HG03354 (cell line): ENCODE results near the gene RCOR1.

Experiments used
- ATAC-seq: cut with Tn5 transposase; IDR thresholded peaks from one replicate; pipeline ENCODE4 v1.9.1; 2021; ENCODE audit warnings: mild to moderate bottlenecking; ENCODE audit not compliant: unreplicated experiment, poor library complexity, severe bottlenecking

Gene RCOR1

DNA sequence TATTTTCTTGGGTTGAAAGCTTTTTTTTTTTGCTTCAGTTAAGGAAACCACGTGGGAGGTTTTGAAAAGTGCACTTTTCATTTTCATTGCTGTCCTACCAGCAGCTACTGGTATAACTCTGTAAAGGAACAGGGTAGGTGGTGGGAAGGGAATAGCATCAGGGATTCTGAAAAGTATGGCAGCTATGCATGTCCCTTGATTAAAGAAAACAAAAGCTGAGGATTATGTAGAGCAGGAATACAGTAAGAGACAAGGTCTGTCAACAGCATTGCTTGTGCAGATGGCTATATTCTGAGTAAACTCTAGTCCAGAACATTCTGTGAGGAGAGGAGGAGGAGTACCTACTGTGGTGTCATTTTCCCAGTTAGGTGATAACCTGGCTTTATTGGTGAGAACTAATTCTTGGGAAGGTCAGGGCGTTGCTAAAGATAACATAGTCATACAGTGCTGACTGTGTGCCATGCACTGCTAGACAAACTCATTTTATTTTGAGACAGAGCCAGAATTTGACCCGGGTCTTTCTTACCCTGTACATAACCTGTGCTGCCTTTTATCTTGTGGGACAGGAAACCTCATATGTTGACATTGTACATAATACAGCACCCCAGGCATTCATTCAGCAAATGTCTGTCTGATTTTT is 104.5 kb downstream of the RCOR1 start:
- no peak for ATAC-seq

DNA sequence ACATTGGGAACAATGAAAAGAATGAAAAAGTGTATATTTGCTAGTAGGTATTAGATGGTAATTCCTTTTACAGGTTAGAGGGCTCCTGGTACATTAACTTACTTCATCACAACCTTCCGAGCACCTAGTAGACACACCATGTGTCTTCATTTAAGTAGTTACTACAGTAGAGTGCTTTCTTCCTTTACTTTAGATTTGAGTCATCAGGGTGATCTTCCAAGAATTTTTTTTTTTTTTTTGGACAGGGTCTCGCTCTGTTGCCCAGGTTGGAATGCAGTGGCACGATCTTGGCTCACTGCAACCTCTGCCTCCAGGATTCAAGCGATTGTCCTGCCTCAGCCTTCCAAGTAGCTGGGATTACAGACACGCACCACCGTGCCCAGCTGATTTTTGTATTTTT is 105.1 kb downstream of the RCOR1 start:
- ATAC-seq: no peak

DNA sequence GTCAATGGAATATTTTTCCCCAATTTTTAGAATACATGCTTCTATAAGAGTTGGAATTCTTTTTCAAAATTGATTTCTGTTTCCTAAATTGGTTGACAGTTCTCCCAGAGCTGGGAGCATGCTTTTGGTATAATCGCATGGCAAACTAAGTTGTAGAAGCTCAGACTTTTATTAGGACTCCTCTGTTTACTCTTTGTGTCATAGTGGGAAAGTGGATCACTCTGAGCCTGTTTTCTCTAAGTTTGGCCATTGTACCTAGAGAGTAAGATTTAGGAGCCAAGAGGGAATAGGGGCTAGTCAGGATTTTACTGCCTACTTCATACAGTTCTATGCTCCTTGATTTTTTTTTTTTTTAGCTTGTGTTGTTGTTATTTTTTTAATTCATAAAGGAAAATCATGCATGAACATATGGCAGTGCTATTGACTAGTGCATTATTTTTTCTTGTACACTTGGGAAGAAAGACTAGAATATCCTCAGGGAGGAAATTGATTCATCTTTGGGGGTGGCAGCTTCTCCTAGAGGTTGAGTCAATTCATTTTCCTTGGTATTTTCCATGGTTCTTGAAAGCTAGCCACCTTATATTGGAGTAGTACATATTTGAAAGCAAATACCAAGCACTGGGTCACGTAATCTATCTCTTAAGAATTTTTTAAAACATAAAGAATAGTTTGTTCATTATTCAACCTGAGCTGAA is 107.1 kb downstream of the RCOR1 start:
- ATAC-seq: no peak

DNA sequence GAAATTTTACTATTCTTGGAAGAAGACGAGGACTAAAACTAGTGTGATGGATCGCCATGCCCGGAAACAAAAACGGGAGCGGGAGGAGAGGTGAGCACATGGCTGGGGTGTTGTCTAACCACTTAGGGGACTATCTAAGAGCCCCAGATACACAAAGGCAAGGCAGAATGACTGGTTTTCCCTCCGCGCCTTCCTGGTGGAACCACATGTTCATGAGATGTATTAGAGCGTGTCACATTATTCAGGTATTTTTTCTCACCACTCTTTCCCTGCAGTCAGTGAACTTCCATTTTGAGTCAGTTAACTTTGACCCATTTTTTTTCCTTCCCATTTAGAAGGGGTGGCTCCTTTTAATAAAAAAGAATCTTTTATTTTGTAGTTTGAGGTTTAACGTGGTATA is 116.0 kb downstream of the RCOR1 start:
- ATAC-seq: no peak

DNA sequence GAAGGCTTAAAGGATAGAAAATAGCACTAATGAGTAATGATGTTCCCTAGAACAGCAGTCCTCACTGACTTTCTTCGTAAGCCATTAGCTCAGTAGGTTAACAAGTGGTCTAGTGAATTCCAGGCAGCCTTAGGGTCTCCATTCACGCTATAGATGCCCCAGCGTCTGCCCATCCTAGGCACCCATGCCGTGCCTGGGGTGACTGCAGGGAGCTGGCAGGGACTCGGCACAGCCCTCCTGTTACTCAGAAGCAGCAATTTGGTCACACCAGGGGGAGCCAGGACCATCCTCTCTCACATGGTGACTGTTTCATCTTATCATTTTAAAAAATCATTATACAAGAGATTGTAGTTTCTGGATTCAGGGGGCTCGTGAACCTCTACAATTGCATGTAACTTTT is 118.8 kb downstream of the RCOR1 start:
- no peak for ATAC-seq

DNA sequence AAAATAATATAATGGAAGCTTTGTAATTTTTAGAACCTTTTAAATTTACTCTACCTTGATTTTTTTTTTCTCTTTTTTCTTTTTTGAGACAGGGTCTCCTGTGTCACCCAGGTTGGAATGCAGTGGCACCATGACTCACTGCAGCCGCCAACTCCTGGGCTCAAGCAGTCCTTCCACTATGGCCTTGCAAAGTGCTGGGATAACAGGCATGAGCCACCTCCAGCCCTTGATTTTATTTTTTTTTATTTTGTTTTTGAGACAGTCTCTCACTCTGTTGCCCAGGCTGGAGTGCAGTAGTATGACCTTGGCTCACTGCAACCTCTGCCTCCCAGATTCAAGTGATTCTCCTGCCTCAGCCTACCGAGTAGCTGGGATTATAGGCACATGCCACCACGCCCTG is 119.5 kb downstream of the RCOR1 start:
- ATAC-seq: no peak

DNA sequence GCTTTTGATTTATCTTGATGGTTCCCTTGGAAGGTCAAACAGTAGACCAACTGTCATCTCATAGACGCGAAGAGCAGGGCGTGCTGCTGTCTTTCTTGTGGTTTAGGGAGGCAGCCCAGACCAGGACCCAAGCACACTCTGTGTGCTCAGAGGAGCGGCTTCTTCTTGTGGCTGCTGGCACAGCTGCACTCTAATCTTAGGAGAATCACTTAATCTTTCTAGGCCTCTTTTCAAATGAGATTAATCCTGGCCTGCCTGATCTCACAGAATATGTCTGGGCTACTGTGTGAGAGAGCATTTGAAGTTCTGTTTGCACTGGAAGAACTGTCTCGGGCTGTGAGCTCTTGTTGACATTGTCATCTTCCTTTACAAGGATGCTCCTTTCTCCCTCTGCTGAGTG is 124.8 kb downstream of the RCOR1 start:
- no peak for ATAC-seq

DNA sequence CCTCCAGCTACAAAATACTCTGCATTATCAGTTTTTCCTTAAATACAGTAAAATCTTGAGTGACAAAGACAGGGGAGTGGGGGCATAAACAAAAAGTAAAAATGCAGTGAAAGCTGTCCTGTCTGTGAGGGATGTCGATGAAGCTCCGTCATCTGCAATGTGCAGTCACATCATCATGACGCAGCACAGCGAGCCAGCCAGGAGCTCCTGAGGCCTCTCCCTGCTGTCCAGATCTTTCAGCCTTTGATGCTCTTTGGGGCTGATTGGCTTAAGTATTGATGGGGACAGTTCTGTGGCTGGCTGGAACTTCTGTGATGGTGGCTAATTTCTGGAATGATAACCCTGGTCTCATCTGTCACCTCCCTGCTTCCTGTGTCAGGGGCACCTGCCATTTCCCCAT is 130.2 kb downstream of the RCOR1 start:
- no peak for ATAC-seq

DNA sequence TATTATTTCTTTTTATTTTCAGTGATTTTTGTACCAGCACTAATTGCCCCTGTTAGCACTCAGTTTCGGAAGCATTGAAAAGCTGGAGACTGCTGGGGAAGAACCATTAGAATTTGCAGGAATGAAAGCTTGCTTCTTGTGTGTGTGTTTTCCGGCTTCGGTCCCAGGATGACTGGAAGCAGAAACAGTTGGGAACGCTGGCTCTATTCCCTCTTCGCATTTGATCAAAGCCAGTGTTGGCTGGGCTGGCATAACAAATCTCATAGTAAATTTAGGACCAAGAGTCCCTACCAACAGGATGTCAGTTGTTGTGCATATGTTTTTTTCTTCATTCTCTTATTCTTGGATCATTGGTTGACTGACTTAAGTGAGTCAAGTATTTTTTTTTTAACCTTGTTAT is 131.2 kb downstream of the RCOR1 start:
- no peak for ATAC-seq

DNA sequence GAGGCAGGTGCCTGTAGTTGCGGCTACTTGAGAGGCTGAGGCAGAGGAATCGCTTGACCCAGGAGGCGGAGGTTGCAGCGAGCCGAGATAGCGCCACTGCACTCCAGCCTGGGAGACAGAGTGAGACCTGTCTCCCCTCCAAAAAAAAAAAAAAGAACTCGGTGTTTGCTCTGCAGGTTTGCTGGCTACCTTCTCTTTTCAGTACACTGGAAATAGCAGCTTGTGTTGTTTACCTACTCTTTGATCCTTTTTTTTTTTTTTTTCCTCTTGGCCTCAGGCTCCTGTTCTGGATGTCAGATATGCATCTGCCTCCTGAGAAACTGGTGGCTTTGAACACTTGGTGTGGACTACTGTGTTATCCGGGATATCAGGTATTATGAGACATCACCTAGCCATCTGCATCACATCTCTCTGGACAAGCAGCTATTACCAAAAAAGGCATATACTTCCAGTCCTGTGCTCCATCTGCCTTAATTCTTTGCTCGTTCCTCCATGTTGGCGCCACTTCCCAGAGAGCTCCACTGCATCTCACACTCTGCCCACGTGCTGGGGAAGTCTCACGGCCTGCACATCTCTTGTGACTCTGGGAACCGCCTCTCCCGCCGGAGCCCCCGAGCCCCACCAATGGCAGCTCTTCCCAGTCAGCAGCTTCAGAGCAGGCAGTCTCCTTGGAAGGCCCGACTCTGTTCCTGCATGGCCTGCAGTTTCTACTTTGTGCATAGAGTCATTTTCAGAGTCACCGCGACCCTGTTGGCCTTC is 133.9 kb downstream of the RCOR1 start:
- no peak for ATAC-seq

DNA sequence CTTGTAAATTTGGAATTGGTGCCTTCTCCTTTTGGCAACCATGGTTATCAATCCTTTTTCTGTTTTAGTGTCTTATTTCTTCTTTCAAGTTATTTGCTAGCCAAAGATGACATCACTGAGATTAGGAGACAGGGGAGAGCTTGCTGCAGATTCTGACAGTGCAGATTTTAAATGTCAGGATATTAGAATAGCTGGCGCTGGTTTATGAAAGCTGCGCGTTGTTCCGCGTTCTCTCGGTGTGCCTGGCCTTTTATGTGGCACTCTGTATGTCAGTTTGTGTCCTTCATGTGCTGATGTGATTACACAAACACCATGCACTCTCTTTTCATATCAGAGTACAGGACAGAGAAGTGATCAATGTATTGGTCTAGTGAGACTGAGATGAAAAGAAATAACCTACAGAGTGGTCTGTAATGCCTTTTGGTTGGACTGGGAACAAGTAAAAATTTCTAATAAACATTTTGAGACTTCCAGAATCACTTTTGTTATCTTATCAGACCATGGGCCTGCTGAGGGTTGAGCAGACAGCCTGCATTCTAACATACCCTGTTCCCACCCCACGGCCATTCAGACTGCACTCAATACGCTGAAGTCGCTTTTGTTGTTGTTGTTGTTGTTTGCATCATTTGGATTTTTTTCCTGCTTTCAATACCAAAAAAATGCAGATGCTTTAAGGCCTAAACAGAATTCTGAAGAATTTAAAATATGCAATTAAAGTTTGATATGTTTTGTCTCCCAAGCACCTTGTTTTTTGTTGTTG is 135.1 kb downstream of the RCOR1 start:
- no peak for ATAC-seq

DNA sequence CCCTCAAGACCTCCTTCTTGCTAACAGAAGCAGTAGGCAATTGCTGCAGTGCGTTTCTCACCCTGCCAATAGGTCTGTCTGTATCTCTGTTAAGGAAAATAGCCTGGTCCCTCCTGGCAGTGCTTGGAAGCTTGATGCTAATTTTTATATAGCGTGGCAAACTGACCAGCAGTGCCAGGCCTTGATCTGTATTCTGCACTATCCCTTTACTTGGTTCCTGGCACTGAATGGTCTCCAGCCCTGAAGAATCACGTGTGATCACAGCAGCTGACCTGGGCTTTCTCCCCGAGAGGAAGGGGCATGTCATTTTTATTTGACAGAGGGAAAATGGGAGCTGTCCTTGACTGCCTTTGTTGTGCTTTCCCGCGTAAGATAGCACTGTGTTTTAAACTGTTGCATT is 136.1 kb downstream of the RCOR1 start:
- no peak for ATAC-seq

DNA sequence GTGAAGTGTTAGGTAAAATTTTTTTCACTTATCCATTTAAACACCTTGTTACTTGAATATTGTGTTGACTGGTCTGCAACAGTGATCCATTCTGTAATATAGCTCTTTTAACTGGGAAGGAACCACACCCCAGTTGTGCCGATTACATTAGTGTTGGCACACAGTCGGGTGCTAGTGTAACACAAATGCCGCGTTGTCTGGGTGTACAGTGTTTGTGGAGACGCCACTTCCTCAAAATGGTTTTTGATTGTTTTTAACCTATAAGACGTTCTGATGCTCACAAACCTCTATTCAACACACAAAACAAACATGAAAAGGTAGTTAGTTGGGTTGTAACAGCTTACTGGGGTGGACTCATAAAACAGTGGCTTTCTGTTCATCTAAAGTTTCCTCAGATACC is 136.8 kb downstream of the RCOR1 start:
- no peak for ATAC-seq

DNA sequence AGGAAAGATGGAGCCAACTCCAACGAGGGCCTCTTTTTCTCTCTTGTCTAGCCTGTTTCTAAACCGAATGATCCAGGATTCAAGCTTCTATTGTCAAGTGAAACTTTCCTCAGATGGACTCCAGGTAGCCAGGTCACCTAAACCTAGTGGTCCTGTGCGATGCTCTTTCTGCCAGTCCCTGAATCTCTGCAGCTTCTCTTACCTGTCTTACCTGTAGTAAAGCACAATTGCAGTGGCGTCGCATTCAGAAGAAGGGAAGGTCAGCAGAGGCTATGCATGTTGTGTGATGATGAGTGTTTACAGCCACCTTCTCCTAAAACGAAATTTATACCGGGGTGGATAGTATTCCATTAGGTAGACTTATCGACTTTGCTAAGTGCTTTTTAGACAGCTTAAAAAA is 137.4 kb downstream of the RCOR1 start:
- no peak for ATAC-seq

DNA sequence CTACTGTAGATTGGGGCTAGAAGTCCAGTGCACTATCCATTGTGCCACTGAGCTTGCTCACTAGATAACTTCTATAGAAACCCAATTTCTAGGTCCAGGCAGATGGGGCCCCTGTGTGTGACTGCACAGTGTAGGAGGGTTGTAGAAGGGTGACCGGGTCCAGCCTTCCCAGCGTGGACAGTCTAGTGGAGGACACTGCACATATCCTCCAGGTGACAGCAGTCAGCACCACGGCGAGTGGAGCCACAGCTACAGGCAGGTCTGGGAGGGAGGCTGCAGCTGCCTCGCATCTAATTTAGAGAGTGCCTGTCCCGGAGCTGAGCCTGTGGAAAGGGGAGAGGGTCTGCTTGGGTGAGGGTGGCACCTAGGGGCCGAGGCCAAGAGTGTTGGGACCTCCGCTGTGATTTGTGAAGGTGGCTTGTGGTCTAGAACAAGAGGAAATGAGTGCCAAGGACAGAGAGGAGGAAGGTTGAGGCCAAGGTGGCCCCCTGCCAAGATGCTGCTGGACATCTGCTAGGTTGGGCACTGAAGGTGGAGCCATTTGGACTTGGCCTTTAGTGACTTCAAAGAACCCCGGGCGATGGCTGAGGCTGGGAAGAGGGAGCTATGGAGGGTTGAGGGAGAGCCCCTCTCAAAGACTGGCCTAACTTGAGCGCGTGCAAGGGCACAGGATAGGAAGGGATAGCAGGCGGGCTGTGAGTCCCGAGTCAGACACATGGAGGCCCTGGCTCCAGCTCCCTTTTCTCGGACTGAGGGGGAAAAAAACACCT is 138.8 kb downstream of the RCOR1 start:
- no peak for ATAC-seq

DNA sequence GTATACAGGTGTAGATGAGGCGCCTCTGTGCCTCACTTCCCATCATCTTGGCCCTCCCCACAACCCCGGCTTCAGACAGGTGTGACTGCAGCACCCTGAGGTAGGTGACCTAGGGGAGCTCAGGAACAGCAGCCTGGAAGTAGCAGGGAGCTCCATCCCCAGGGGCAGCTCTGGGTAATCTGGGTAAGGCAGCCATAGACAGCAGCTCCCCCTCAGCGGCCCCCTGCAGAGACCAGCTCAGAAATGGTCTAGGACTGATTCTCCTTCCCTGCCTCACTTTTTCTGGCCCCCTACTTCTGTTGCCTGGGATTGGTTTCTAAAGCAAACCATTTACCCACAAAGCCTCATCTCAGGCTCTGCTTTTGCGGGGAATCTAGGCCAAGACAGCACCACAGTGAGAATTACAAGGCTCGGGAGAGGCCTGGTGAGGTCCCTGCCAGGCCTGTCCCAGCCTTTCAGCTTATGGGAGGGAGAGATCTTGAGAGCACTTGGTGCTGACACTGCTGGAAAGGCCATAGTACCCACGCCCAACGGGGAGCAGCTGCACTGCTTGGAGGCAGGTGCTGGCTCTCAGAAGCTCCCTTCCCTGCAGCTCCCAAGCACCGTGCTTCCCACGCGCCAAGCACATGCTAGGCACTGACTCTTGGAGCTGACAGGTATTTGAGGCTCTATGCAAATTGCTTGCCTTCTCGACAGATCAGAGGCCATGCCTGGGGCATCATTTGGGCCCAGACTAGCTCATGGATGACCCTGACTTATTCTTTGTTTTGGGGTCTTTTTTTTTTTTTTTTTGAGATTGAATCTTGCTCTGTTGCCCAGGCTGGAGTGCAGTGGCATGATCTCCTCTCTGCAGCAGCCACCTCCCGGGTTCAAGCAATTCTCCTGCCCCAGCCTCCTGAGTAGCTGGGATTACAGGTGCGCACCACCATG is 139.7 kb downstream of the RCOR1 start:
- ATAC-seq: no peak

DNA sequence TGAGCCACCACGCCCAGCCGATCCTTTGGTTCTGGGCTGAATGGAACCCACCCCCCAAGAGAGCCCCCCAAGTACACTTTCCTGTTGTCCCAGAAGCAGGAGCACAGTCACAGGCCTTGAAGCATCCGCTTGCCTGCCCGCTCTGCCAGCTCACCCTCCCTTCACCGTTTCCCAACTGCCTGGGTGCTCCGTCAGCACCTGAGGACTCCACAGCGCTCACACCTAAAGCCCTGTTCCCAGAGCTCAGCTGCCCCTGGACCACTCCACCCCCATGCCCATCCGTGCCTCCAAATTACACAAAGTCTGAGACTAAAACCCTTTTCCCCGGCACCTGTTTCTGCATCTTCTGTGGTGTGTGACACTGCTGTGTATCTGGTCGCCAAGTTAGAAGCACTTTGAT is 140.5 kb downstream of the RCOR1 start:
- ATAC-seq: no peak

DNA sequence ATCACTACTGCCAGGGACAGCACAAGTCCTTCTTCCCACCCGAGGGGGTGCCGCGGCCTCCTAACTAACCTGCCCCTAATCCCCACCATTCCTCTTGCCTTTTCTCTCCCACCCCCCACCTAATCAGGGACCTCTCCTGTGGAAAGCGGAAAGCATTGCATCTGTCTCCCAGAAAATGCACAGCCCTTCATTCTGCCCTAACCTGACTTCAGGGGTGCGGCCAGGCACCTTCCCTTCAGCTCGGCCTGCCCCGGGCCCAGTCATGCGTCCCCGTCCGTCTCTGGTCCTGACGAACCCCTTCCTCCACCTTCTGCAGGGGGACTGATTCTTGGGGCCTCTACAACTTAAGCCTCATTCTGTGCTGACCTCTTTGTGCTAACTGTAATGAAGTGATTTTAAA is 140.9 kb downstream of the RCOR1 start:
- no peak for ATAC-seq

DNA sequence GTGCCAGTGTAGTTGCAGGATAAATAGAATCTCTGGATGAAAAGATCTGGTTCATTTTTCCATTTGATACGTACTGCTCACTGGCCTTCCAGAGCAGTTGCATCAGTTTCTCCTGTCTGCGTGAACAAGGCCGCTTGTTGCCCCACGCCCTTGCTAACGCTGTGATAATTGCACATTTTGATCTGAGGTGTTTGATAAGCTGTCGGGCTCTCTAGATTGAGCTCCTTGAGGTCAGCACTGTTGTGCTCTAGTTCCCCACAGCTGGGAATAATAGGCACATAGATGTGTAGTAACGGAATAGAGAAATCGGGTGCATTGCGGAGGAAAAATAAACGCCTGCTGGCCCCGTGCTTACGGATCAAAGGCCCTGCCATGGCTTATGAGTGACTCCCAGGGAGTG is 142.0 kb downstream of the RCOR1 start:
- ATAC-seq: no peak
